ENCODE measurements around the gene PLPP3.
A peak's percentile ranks its signal among the peaks of the same experiment; 100 is the strongest.

PLPP3 gene

DNA sequence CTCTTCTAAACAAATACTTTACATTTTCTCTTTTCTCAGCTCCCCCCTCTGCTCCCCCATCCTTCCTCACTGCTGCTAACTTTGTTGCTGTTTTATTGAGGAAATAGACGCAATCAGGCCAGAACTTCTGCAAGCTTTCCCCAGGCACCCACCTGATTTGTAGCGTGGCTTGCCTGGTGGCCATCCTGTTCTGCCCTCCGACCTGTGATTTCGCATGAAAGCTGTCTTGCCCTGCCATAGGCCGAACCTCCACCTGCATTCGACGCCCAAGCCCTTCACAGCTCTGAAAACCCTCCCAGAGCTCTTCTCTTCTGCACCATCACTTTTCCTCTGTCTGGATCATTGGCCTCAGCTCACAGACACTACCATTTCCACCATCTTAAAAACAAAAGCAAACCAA, 100.6 kb downstream of the PLPP3 start:
- H2BK5ac ChIP-seq (ENCODE audit: low read depth, low read length, poor library complexity): peak overlapping the region; percentile 2
- no peak overlapping the region for H3K4me3 ChIP-seq (ENCODE audit: low read depth, low read length)
- no peak overlapping the region for H3K4ac ChIP-seq (ENCODE audit: low read depth, low read length)
- no peaks in the 10 kb centered on the region for H3K9me3 ChIP-seq (ENCODE audit: insufficient read depth, low read depth, low read length)
- H3K27ac ChIP-seq (ENCODE audit: low read depth, low read length): no peak overlapping the region
- H2BK12ac ChIP-seq (ENCODE audit: low read length): peak overlapping the region; percentile 39
- no peak overlapping the region for H3K4me2 ChIP-seq (ENCODE audit: low read length)
- peaks cover 9 to 11% of the 10 kb centered on the region in 2 experiments for H3K4me1 ChIP-seq (ENCODE audit: control insufficient read depth in 1 of 2, insufficient read depth in 2 of 2, low read length in 2 of 2)
- H3K23ac ChIP-seq (ENCODE audit: low read length): no peak overlapping the region
- H3K79me1 ChIP-seq (ENCODE audit: low read length): peaks cover 23% of the 10 kb centered on the region
- peak overlapping the region; percentile 39 for H4K91ac ChIP-seq (ENCODE audit: low read depth, low read length)
- no peak overlapping the region for H2AFZ ChIP-seq (ENCODE audit: insufficient read depth, low read length, poor library complexity)
- H4K8ac ChIP-seq (ENCODE audit: low read depth, low read length): no peak overlapping the region
- no peaks in the 10 kb centered on the region for H3K36me3 ChIP-seq (ENCODE audit: control insufficient read depth in 1 of 2, insufficient read depth in 2 of 2, low read length in 2 of 2)
- H4K12ac ChIP-seq (ENCODE audit: low read depth, low read length): no peak overlapping the region
- H3K9ac ChIP-seq (ENCODE audit: low read length): no peak overlapping the region
- no CpG with 5 or more reads among the region's 7 CpGs for WGBS (ENCODE audit: extremely low coverage, insufficient coverage, insufficient read length)
- H3K18ac ChIP-seq (ENCODE audit: low read length): no peak overlapping the region
- peak overlapping the region; percentile 42 for H3K14ac ChIP-seq (ENCODE audit: low read length)
- peaks cover 5% of the 10 kb centered on the region for H3K79me2 ChIP-seq (ENCODE audit: control insufficient read depth, insufficient read depth, low read length, poor library complexity)
- H3K27me3 ChIP-seq (ENCODE audit: insufficient read depth, low read length): no peaks in the 10 kb centered on the region
- DNase-seq: no peak
- no peak overlapping the region for H2AK5ac ChIP-seq (ENCODE audit: low read length)
- H2BK120ac ChIP-seq (ENCODE audit: insufficient read depth, low read length, poor library complexity): peak overlapping the region; percentile 71

DNA sequence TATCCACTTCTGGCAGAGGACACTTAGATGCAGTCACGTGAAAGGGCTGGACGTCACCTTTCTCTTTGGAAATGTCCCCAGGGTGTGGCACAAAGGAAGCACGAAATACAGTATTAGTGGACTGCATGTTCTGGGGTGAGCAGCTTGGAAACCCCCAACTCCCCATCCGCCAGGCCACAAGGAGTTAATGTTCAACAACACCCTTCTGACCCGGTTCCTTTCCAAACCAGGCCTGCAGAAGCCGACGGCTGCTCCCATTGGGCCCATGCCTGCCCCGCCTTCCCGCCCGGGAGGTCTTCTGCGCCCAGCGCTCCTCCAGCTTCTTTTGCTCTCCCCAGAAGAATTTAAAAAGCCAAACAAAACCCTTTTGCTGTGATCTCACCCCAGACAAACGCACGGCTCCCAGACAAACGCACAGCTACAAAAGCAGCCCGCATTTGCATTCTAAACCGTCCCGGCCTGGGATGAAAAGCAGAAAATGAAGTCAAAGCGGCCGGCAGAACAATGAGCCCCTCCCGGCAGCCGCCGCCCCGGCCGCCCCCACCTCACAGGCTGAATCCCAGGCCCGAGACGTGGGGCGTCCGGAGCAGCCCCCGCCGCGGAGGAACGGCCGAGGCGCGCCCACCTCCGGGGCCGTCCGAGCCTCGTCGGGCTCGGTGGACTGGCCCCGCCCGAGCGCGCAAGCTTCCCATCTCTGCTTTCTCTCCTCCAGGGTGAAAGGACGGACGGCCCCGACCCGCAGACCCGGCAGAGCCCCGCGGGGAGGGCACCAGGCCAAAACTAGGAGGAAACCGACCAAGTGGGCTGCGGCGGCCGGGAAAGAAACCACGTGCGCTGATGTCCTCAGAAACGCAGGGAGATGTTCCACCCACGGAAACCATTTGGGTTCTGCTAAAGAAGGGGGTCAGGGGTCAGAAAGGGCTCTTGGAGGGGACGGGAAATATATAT, 101.9 kb downstream of the PLPP3 start:
- Histone ChIP-seq H4K12ac (ENCODE audit: low read depth, low read length) (peak overlapping the region; percentile 83), H3K18ac (ENCODE audit: low read length) (peak overlapping the region; percentile 8), H3K79me1 (ENCODE audit: low read length) (peaks cover 17% of the 10 kb centered on the region), H2BK120ac (ENCODE audit: insufficient read depth, low read length, poor library complexity) (peak overlapping the region; percentile 99), H3K4me3 (ENCODE audit: low read depth, low read length) (peak overlapping the region; percentile 31), H3K27ac (ENCODE audit: low read depth, low read length) (peak overlapping the region; percentile 95), H4K8ac (ENCODE audit: low read depth, low read length) (peak overlapping the region; percentile 90), H3K36me3 (ENCODE audit: control insufficient read depth in 1 of 2, insufficient read depth in 2 of 2, low read length in 2 of 2) (no peaks in the 10 kb centered on the region), H2BK12ac (ENCODE audit: low read length) (peak overlapping the region; percentile 19), H3K4ac (ENCODE audit: low read depth, low read length) (peak overlapping the region; percentile 84), H3K9ac (ENCODE audit: low read length) (peak overlapping the region; percentile 78), H3K4me1 (ENCODE audit: control insufficient read depth in 1 of 2, insufficient read depth in 2 of 2, low read length in 2 of 2) (peaks cover 9 to 11% of the 10 kb centered on the region in 2 experiments), H4K91ac (ENCODE audit: low read depth, low read length) (peak overlapping the region; percentile 83), H3K4me2 (ENCODE audit: low read length) (peak overlapping the region; percentile 74), H3K27me3 (ENCODE audit: insufficient read depth, low read length) (no peaks in the 10 kb centered on the region), H3K9me3 (ENCODE audit: insufficient read depth, low read depth, low read length) (no peaks in the 10 kb centered on the region), H2AFZ (ENCODE audit: insufficient read depth, low read length, poor library complexity) (peak overlapping the region; percentile 90), H3K79me2 (ENCODE audit: control insufficient read depth, insufficient read depth, low read length, poor library complexity) (peaks cover 5% of the 10 kb centered on the region), H3K23ac (ENCODE audit: low read length) (no peak overlapping the region), H2BK5ac (ENCODE audit: low read depth, low read length, poor library complexity) (peak overlapping the region; percentile 93), H3K14ac (ENCODE audit: low read length) (peak overlapping the region; percentile 85), H2AK5ac (ENCODE audit: low read length) (peak overlapping the region; percentile 11)
- peak; percentile 36 to 65 for DNase-seq
- WGBS (ENCODE audit: extremely low coverage, insufficient coverage, insufficient read length): no CpG with 5 or more reads among the region's 62 CpGs

DNA sequence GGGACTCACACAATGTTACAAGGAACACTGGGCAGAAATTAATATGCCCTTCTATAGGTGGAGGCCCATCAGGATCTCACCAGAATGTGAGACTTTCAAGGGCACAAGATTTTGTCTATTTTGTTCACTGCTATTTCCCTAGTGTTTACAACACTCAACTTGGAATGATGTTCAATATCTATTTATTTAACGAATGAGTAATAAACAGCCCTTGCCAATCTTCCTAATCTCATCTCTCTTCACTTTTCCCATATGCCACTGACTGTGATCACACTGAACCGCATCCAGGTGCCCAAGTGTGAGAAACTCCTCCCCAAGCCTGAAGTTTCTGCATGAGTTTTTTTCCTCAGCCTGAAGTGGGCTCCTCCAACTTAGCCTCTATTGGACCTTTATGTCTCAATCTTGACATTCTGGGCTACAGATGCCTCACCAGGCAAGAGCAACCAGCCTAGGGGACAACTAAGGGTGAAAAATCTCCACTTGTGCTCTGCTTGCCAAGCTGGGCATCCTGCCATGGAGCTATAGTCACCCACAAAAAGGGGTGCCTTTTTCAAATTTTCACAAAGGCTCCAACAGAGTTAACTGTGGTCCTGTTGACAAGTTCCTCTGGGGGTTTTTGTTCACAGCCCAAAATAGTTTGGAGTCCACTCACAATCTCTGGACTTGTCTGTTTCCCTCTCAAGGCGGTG, 105.6 kb downstream of the PLPP3 start:
- DNase-seq: no peak
- Histone ChIP-seq H2AK5ac (ENCODE audit: low read length) (no peak overlapping the region), H3K27ac (ENCODE audit: low read depth, low read length) (no peak overlapping the region), H4K8ac (ENCODE audit: low read depth, low read length) (no peak overlapping the region), H3K18ac (ENCODE audit: low read length) (no peak overlapping the region), H3K27me3 (ENCODE audit: insufficient read depth, low read length) (no peaks in the 10 kb centered on the region), H3K4ac (ENCODE audit: low read depth, low read length) (no peak overlapping the region), H3K36me3 (ENCODE audit: control insufficient read depth in 1 of 2, insufficient read depth in 2 of 2, low read length in 2 of 2) (no peaks in the 10 kb centered on the region), H2BK120ac (ENCODE audit: insufficient read depth, low read length, poor library complexity) (no peak overlapping the region), H3K79me2 (ENCODE audit: control insufficient read depth, insufficient read depth, low read length, poor library complexity) (peaks cover 5% of the 10 kb centered on the region), H2AFZ (ENCODE audit: insufficient read depth, low read length, poor library complexity) (no peak overlapping the region), H3K9me3 (ENCODE audit: insufficient read depth, low read depth, low read length) (no peaks in the 10 kb centered on the region), H3K4me3 (ENCODE audit: low read depth, low read length) (no peak overlapping the region), H3K79me1 (ENCODE audit: low read length) (peaks cover 12% of the 10 kb centered on the region), H3K9ac (ENCODE audit: low read length) (no peak overlapping the region), H3K4me2 (ENCODE audit: low read length) (no peak overlapping the region), H4K12ac (ENCODE audit: low read depth, low read length) (no peak overlapping the region), H2BK12ac (ENCODE audit: low read length) (no peak overlapping the region), H3K14ac (ENCODE audit: low read length) (no peak overlapping the region), H4K91ac (ENCODE audit: low read depth, low read length) (no peak overlapping the region), H3K23ac (ENCODE audit: low read length) (no peak overlapping the region), H2BK5ac (ENCODE audit: low read depth, low read length, poor library complexity) (no peak overlapping the region), H3K4me1 (ENCODE audit: control insufficient read depth in 1 of 2, insufficient read depth in 2 of 2, low read length in 2 of 2) (peaks cover 9% of the 10 kb centered on the region in 2 experiments)
- no CpG with 5 or more reads among the region's 3 CpGs for WGBS (ENCODE audit: extremely low coverage, insufficient coverage, insufficient read length)

DNA sequence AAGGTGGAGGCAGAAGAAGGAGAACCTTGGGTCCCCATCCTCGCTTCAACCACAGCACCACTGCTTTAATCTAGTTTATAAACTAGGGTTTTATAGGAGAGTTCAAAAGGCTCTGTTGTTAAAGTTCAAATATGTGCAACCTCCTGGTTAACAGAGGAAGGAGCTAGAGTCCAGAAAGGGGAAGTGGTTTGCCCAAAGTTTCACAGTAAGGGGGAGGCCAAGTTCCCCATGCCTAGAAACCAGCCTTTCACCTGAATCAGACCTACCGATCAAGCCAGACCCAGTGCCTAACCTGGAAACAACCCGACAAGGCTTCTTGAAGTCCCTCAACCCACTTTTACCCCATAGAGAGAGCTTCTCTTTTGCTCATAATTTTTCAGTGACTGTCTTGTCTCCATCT, 106.5 kb downstream of the PLPP3 start:
- H2BK120ac ChIP-seq (ENCODE audit: insufficient read depth, low read length, poor library complexity): no peak overlapping the region
- no peak overlapping the region for H3K18ac ChIP-seq (ENCODE audit: low read length)
- H4K91ac ChIP-seq (ENCODE audit: low read depth, low read length): no peak overlapping the region
- no peak overlapping the region for H3K4ac ChIP-seq (ENCODE audit: low read depth, low read length)
- H4K12ac ChIP-seq (ENCODE audit: low read depth, low read length): no peak overlapping the region
- no peaks in the 10 kb centered on the region for H3K27me3 ChIP-seq (ENCODE audit: insufficient read depth, low read length)
- no peak overlapping the region for H2AK5ac ChIP-seq (ENCODE audit: low read length)
- H3K79me1 ChIP-seq (ENCODE audit: low read length): peaks cover 12% of the 10 kb centered on the region
- H3K79me2 ChIP-seq (ENCODE audit: control insufficient read depth, insufficient read depth, low read length, poor library complexity): peaks cover 5% of the 10 kb centered on the region
- H4K8ac ChIP-seq (ENCODE audit: low read depth, low read length): no peak overlapping the region
- H3K9me3 ChIP-seq (ENCODE audit: insufficient read depth, low read depth, low read length): no peaks in the 10 kb centered on the region
- no peak overlapping the region for H2BK12ac ChIP-seq (ENCODE audit: low read length)
- H3K9ac ChIP-seq (ENCODE audit: low read length): no peak overlapping the region
- H3K23ac ChIP-seq (ENCODE audit: low read length): no peak overlapping the region
- no peak overlapping the region for H2AFZ ChIP-seq (ENCODE audit: insufficient read depth, low read length, poor library complexity)
- no peak overlapping the region for H3K4me2 ChIP-seq (ENCODE audit: low read length)
- no peaks in the 10 kb centered on the region for H3K36me3 ChIP-seq (ENCODE audit: control insufficient read depth in 1 of 2, insufficient read depth in 2 of 2, low read length in 2 of 2)
- no CpG with 5 or more reads among the region's 3 CpGs for WGBS (ENCODE audit: extremely low coverage, insufficient coverage, insufficient read length)
- H3K27ac ChIP-seq (ENCODE audit: low read depth, low read length): no peak overlapping the region
- no peak for DNase-seq
- peaks cover 5% of the 10 kb centered on the region in 2 experiments for H3K4me1 ChIP-seq (ENCODE audit: control insufficient read depth in 1 of 2, insufficient read depth in 2 of 2, low read length in 2 of 2)
- no peak overlapping the region for H3K14ac ChIP-seq (ENCODE audit: low read length)
- no peak overlapping the region for H2BK5ac ChIP-seq (ENCODE audit: low read depth, low read length, poor library complexity)
- H3K4me3 ChIP-seq (ENCODE audit: low read depth, low read length): no peak overlapping the region

Measured in trophoblast cell (in vitro differentiated cells and primary cell).